Measurements from ENCODE around the gene NFS1.

NFS1 gene

DNA sequence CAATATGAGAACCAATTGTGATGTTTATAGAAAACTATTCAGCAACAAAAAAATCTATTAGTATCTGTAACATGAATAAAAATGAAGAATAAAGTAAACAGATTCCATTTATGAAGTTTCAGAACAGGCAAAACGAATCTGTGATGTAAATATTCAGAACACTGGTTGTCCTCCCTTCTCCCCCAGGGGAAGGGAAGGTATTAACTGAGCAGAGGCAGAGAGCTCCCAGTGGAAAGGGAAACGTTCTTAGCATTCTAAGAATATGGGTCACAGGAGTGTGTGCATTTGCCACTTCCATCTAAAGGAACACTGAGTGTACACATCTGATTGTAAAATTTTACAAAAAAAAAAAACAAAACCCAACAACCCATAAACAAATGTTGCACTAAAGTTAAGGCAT, 60.4 kb downstream of the NFS1 start:
- in situ Hi-C loops (cut with HindIII; ENCODE audit: low sequenced_read_pairs), result no loop called here
- DNase-seq (ENCODE audit: low read depth, low spot score), result no peak
- H3K4me3 ChIP-seq (ENCODE audit: low read depth, low read length), result no peak overlapping the region
- TF ChIP-seq, protein P1, sequence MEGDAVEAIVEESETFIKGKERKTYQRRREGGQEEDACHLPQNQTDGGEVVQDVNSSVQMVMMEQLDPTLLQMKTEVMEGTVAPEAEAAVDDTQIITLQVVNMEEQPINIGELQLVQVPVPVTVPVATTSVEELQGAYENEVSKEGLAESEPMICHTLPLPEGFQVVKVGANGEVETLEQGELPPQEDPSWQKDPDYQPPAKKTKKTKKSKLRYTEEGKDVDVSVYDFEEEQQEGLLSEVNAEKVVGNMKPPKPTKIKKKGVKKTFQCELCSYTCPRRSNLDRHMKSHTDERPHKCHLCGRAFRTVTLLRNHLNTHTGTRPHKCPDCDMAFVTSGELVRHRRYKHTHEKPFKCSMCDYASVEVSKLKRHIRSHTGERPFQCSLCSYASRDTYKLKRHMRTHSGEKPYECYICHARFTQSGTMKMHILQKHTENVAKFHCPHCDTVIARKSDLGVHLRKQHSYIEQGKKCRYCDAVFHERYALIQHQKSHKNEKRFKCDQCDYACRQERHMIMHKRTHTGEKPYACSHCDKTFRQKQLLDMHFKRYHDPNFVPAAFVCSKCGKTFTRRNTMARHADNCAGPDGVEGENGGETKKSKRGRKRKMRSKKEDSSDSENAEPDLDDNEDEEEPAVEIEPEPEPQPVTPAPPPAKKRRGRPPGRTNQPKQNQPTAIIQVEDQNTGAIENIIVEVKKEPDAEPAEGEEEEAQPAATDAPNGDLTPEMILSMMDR (IDR thresholded peaks at IDR 0.05; ENCODE audit: low read depth, low read length), result no peak

DNA sequence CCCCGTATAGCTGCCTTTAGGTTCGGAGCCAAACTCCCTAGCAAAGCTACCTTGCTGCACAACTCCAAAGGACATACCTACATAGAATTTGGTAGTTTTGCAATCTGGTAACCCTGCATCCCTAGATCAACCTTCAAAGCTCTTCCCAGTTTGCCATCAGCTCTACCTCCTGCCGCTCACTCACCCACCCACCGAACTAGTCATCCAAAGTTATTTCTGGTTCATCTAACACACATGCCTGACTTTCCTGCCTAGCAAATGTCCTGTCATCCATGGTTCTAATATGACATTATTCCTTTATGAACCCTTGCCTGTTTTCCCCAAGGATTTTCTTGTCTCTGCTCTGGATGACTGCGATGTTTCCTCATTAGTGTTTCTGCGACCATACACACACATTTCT, 61.9 kb downstream of the NFS1 start:
- no peak for DNase-seq (ENCODE audit: low read depth, low spot score)
- in situ Hi-C loops (cut with HindIII; ENCODE audit: low sequenced_read_pairs), result no loop called here
- TF ChIP-seq, protein P1 (IDR thresholded peaks at IDR 0.05; ENCODE audit: low read depth, low read length), result no peak
- no peak overlapping the region for H3K4me3 ChIP-seq (ENCODE audit: low read depth, low read length)

DNA sequence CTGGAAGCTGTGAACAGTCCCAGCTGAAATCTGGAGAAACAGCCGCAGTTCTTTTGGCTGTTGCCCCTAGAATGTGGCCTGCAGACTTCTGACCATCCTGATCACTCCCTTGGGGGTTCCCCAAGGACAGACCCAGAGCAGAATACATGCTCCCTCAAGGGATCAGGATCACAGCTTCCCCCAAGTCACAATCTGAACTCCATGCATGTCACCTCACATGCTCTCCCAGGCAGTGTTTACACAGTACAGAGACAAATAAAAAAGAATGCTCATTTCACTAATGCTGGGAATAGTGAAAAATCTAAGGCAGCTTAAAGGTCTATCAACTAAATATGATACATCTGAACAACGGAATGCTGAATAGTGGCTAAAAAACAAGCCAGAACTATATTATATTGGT, 63.1 kb downstream of the NFS1 start:
- H3K4me3 ChIP-seq (ENCODE audit: low read depth, low read length), result no peak overlapping the region
- DNase-seq (ENCODE audit: low read depth, low spot score), result no peak
- in situ Hi-C loops (cut with HindIII; ENCODE audit: low sequenced_read_pairs), result no loop called here
- TF ChIP-seq, protein P1 (IDR thresholded peaks at IDR 0.05; ENCODE audit: low read depth, low read length), result no peak

DNA sequence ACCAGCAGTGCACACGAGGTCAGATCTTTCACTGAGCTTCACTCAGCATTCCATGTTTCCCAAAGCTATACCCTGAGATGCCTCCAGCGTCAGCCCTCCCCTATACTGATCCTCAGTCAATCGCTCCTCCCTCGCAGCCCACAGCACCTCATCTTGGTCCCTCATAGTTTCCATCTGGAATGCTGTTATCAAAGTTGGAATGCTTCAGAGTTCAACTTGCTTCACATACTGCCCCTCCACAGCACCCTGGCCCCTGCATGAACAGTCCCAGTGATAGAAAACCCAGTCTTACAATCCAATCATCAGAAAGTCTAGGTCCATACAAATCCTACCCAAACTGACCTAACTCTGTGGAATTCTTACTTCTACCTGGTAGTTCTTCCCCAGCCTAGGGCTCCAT, 63.5 kb downstream of the NFS1 start:
- in situ Hi-C loops (cut with HindIII; ENCODE audit: low sequenced_read_pairs), result no loop called here
- TF ChIP-seq, protein P1 (IDR thresholded peaks at IDR 0.05; ENCODE audit: low read depth, low read length), result no peak
- no peak overlapping the region for H3K4me3 ChIP-seq (ENCODE audit: low read depth, low read length)
- DNase-seq (ENCODE audit: low read depth, low spot score), result no peak

DNA sequence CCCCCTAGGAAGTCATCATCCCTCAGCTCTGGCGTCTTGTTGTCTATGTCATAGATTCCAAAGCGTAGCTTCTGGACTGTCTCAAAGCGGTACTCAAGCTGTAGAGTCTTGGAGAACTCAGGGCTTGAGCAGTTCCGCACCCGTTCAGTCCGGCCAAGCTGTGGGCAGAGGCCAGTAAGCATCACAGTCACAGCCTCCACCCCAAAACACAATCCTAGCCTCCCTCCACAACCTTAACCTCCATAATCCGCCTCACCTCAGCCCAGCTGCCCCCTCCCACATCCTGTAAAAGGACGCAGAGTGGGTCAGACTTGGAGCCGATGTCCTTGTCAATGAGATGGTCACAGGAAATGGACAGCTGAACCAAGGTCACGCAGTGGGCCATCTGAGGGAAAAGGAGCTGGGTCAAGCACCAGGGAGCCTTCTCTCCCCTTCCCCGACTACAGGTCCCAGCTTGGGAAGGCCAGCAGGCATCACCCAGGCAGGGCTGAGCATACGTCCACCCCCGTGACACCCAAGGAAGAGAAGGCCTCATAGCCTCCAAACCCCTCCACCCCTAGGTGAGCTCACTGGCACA, 66.5 kb downstream of the NFS1 start:
- TF ChIP-seq, protein P1 (IDR thresholded peaks at IDR 0.05; ENCODE audit: low read depth, low read length), result no peak
- in situ Hi-C loops (cut with HindIII; ENCODE audit: low sequenced_read_pairs), result no loop called here
- H3K4me3 ChIP-seq (ENCODE audit: low read depth, low read length), result no peak overlapping the region
- no peak for DNase-seq (ENCODE audit: low read depth, low spot score)

DNA sequence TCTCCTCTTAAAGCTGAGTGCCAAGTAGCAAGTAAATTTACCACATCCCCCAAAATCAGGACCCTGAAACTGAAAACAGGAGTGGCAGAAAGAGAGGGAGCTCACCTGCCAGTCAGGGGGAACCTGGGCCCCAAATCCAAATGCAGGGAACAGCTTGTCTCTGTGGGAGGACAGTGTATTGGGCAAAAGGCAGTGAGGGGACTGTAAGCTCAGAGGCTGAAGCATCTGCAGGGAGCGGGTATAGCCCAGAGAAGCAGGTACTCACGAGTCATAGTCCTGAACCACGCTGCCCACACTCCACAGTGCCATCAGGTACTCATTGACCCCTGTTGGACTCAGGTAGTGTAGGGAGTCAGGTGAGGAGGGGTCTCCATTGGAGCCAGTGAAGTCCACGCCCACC, 68.5 kb downstream of the NFS1 start:
- TF ChIP-seq, protein P1 (IDR thresholded peaks at IDR 0.05; ENCODE audit: low read depth, low read length), result no peak
- H3K4me3 ChIP-seq (ENCODE audit: low read depth, low read length), result no peak overlapping the region
- DNase-seq (ENCODE audit: low read depth, low spot score), result no peak
- in situ Hi-C loops (cut with HindIII; ENCODE audit: low sequenced_read_pairs), result no loop called here
